HG03558 (cell line): ENCODE measurements around the gene UGGT1.
A peak's percentile ranks its signal among the peaks of the same experiment; 100 is the strongest.
"Not testable (repeated sequence)": the region's sequence is repeated elsewhere in the genome, so short reads cannot be mapped to it uniquely, and the experiment has no call there.

ENCODE experiments used
- ATAC-seq: cut with Tn5 transposase; IDR thresholded peaks from one replicate; pipeline ENCODE4 v1.9.1; 2021; ENCODE audit warnings: moderate number of reproducible peaks; ENCODE audit not compliant: unreplicated experiment; ENCODE audit errors: extremely low read depth

Gene UGGT1

GRCh38 chr2:128208631-128209324, 117.8 kb downstream of the UGGT1 start:
- ATAC-seq, result not testable (repeated sequence)

DNA sequence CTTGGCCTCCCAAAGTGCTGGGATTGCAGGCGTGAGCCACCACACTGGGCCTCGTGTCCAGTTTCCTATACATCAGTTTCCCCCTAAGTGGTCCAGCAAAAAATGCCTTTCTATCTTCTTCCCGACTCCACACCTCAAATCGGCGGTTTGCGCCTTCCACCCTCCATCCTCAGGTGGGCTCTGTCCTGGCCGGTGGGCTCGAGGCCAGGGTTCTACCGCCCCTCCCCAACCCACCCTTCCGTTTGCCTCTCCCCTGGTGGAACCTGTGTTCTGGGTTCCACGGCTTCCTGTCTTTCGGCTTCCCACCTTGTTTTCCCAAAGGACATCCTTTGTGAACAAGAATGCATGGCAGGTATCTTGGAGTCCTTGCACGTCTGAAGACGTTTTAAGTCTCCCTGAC, 123.3 kb downstream of the UGGT1 start:
- no peak for ATAC-seq

DNA sequence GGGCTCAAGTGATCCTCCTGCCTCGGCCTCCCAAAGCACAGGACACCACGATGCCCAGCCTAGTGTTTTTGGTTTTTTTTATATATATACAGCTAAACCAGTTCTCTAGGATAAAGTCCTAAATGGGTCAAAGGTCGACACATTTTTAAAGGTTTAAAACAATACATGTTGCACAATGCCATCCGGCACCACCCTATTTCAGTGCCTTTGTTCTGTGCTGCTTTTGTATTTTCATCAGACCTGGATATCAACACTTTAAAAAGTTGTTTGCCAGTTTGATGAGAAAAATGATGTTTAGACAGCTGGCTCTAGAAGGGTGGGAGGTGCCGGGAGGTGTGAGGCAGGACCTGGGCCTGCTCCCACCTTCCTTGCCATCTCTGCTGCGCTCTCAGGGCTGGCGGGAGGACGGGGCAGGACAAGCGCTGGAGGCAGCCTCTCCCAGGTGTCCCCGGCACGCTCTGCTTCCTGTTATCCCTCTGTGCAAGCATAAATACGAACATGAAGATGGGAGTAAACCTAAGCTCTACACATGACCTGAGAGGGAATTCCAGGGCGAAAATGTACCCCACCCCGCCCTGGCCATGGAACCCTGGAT, 124.0 kb downstream of the UGGT1 start:
- no peak for ATAC-seq

GRCh38 chr2:128215897-128216642, 125.1 kb downstream of the UGGT1 start:
- no peak for ATAC-seq

DNA sequence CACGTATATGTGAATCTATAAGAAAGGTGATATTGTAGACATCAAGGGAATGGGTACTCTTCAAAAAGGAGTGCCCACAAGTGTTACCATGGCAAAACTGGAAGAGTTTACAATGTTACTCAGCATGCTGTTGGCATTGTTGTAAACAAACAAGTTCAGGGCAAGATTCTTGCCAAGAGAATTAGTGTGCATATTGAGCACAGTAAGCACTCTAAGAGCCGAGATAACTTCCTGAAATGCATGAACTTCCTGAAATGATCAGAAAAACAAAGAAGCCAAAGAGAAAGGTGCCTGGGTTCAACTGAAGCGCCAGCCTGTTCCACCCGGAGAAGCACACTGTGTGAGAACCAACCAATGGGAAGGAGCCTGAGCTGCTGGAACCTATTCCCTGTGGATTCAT, 126.7 kb downstream of the UGGT1 start:
- ATAC-seq, result no peak

DNA sequence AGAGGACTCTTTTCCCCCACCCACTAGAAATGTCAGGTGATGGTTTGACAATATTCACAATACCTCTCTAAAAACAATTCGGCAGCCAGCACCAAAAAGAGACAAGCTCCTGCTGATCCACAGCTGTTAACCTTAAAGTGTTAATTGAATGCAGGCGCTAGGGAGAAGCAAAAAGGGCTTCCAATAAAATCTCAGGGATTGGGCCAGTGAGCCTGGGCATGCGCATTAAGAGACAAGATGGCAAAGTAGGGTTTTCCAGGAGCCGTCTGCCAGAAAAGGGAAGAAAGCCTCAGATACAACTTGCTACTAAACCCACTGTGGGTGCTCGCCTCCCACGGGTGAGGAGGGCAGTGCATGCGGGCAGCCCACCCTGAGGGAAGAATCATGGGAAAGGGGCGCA, 128.9 kb downstream of the UGGT1 start:
- no peak for ATAC-seq

DNA sequence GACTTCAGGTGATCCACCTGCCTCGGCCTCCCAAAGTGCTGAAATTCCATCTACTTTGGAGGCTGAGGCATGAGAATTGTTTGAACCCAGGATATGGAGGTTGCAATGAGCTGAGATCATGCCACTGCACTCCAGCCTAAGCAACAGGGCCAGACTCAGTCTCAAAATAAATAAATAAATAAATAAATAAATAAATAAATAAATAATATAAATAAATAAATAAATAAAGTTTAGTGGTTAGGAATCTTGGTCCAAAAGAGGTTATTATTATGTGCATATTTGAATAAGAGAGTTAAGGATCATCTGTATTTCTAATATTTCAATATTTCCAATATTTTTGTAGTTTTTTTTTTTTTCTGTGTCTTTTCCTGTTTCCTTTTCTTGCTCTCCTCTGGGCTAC, 136.9 kb downstream of the UGGT1 start:
- no peak for ATAC-seq

DNA sequence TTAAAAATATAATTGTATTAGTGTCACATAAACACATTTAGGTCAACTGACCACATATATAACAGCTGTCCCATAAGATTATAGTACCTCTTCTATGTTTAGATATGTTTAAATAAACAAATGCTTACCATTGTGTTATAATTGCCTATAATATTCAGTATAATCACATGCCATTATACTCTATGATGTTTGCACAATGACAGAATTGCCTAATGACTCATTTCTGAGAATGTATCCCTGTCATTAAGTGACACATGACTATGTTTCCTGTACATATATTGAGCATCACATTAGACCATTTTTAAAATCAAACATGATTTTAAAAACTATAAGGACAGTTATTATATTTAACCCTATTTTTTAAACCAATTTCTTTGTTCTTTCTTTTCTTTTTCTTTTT, 137.9 kb downstream of the UGGT1 start:
- no peak for ATAC-seq

DNA sequence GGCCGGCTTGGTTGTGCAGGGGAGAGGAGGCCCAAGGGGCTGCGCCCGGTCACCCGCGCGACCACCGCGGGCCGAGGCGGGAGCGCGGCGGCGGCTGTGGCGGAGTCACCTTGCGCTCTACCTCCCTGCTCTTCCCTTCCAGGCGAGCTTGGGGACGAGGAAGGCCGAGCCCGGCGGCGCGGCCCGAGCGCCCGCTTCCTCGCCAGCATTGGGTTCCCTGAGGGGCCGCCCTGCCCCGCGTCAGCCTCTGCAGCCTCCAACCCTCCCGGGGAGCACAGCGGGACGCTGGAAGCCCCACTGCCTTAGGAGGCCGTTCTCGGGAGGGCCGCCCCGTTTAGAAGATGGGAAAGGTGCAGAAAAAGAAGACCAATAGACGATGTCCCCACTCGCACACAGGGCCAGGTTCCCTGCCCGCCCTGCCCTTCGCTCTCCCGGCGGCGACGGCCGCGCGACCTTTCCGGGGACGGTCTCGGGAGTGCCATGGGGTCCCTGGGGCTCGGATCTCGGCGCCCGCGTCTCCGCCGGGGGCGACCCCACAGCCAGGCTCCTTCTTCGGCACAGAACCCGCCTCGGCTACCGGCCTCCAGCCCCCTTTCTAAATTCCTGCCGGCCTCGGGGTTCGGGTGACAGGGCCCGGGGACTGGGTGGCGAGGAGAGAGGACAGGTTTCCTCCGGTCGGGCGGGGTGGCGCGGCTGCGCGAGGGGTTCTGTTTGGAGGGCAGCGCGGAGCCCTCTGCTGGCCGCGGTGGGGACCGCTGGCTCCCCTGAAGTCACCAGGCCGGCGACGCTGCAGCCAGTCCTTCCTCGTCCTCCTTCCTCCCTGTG, 142.2 kb downstream of the UGGT1 start:
- peak; percentile 94 for ATAC-seq

DNA sequence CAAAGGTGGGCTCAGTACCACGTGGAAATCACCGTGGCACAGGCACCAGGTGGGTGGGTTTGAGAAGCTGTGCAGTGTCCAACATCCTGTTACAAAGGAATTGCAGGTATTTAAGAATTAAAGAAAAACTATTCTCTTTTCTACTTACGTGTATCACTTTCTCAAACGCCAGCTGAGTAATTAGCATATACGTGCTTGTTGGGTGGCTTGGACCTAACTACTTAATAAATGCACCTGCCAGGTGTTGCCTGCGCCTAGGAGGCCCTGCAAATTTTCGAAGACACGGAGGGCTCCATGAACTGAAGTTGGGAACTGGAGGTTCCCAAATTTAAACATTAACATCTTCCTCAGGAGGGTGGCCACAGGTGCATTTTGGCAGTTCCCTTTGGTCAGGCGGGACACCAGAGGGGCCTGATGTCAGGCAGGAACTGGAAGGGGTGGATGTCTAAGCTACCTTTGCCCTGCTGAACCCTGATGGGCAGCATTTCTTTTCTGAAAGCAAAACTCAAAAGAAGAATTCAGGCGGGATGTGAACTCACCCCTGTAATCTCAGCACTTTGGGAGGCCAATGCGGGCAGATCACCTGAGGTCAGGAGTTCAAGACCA, 142.9 kb downstream of the UGGT1 start:
- ATAC-seq, result no peak

DNA sequence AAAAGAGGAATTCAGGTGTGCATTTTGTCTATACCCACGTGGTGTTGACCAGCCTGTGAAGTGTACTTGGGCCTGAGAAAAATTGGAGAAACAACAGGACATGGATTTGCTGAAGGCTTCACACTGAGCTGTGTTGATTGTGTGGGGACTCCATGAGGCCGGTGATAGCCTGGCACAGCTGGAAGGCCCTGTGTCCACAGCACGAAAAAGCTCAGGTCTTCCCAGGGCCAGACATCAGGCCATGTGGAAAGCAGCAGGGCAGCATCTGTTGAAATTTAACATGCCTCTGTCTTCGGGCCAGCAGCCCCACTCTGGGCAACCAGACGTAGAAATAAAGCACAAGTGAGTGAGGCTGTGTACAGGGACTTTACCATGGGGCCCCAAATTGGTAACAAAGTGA, 143.6 kb downstream of the UGGT1 start:
- ATAC-seq, result no peak

DNA sequence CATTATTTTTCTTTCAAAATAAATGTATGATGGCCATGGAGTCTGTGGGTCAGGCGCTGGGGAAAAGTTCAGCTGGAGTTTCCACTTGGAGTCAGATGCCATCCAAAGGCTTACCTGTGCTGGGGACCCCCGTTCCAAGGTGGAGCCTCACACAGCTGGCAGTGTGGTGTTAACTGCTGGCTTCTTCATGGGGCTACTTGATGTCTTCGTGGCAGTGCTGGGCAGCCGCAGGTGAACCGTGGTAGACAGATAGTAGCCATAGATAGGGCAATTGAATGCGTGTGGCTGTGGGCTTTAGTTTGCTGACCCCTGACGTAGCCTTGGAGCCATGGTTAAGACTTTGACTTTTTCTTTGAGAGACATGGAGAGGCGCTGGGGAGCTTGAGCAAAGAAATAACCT, 144.6 kb downstream of the UGGT1 start:
- no peak for ATAC-seq

DNA sequence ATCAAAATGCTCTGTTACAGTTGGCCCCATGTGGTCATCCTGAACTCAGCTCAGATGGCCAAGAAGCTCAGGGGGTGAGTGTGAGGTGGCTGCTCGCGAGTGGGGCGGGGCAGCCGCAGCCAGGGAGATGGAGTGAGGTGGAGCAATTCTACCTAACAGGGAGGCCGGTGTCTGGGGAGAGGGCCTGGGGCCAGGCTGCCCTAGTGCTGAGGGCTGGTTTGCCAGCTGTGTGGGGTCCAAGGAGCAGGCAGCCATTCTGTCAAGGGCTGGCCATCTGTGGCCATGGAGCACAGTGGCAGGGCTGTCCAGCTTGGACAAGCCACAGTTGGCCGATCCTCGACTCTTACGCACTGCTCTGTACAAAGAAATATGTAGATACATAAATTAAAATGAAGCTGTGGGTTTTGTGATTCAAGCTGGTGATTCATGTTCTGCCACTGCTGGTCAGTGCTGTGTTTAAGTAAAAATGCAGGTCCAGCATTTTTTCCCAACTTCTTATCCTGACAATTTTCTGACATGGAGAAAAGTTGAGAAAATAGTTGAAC, 145.6 kb downstream of the UGGT1 start:
- no peak for ATAC-seq

- ATAC-seq, result no peak
These were observed 146.1 kb downstream of the UGGT1 start for GRCh38 chr2:128237081-128237534.

- no peak for ATAC-seq
These were observed 147.1 kb downstream of the UGGT1 start for GRCh38 chr2:128237911-128238697.

- no peak for ATAC-seq
These were observed 150.9 kb downstream of the UGGT1 start for GRCh38 chr2:128241896-128242295.
